ENCODE results near the gene INPP5A. TPM values are rescaled to one million over a fixed set of nuclear protein-coding genes. Genes with fewer than 3 reads are reported as not detected.

Gene INPP5A
- total RNA-seq, 1 experiment from 2014 or later = 22.6 TPM

DNA sequence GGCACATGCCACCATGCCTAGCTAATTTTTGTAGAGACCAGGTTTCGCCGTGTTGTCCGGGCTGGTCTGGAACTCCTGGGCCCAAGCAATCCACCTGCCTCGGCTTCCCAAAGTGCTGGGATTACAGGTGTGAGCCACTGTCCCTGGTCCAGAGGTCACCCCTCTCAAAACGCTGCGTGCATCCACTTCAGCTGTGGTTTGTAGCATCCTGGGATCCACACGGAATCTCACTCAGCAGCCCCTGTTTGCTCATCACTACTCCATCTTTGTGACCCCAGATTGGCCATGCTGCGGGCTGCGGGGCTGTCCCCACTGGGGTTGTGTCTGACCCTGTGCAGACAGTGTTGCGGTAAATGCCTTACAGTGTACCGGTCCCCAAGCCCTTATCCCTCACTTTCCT lies 3.5 kb downstream of the INPP5A start:
- Histone ChIP-seq H4K20me1 (ENCODE audit: low read length) (peaks cover 20% of the 10 kb centered on the region), H2AFZ (ENCODE audit: low read length) (no peak overlapping the region), H3K27me3 (ENCODE audit: low read length) (no peaks in the 10 kb centered on the region), H3K36me3 (ENCODE audit: low read depth, low read length) (no peaks in the 10 kb centered on the region), H3K4me3 (ENCODE audit: low read length) (peak overlapping the region; percentile 83; the same call in 1 of the 2 replicates), H3K9me2 (replicated peaks; ENCODE audit: low read length) (no peaks in the 10 kb centered on the region), H3K4me1 (ENCODE audit: insufficient read depth, low read length) (peaks cover 32% of the 10 kb centered on the region), H3K9ac (ENCODE audit: low read length) (no peak overlapping the region), H3K27ac (ENCODE audit: low read length) (no peak overlapping the region), H3F3A (ENCODE audit: low read length, unreplicated experiment) (no peaks in the 10 kb centered on the region), H3K9me3 (ENCODE audit: low read length) (no peaks in the 10 kb centered on the region), H3K4me2 (ENCODE audit: low read length) (peak overlapping the region; percentile 97; the same call in 1 of the 2 replicates), H3K79me2 (ENCODE audit: low read length) (peaks cover 85% of the 10 kb centered on the region)
- POLR2A ChIA-PET (ENCODE audit: unreplicated experiment) = no interaction called here
- TF ChIP-seq CTCF (conservative IDR thresholded peaks at IDR 0.05; ENCODE audit: low read depth, low read length) (no peak), EZH2phosphoT487 (IDR thresholded peaks at IDR 0.05; ENCODE audit: borderline replicate concordance, low read length) (no peak), EZH2 (IDR thresholded peaks at IDR 0.05; ENCODE audit: low read length, unreplicated experiment) (no peak)
- no TSS peak for BruUV-seq (replicated peaks)
- ATAC-seq (no peak), DNase-seq (no peak)
- intact Hi-C loops (cut with micrococcal nuclease) = no loop called here
- CTCF ChIA-PET = interaction anchor here (0.6 to 0.9 kb wide), 2 partner anchors 31 to 94 kb away, joined by 3 to 4 read pairs; no protein-coding TSS in a partner anchor

GRCh38 chr10:132541601-132542011 lies 4.0 kb downstream of the INPP5A start:
- Histone ChIP-seq H3K9me2 (replicated peaks; ENCODE audit: low read length) (no peaks in the 10 kb centered on the region), H3K79me2 (ENCODE audit: low read length) (peaks cover 85% of the 10 kb centered on the region), H3K27ac (ENCODE audit: low read length) (no peak overlapping the region), H2AFZ (ENCODE audit: low read length) (no peak overlapping the region), H4K20me1 (ENCODE audit: low read length) (peaks cover 20% of the 10 kb centered on the region), H3K4me2 (ENCODE audit: low read length) (no peak overlapping the region), H3K9me3 (ENCODE audit: low read length) (no peaks in the 10 kb centered on the region), H3K4me3 (ENCODE audit: low read length) (no peak overlapping the region), H3K4me1 (ENCODE audit: insufficient read depth, low read length) (peaks cover 28% of the 10 kb centered on the region), H3K27me3 (ENCODE audit: low read length) (no peaks in the 10 kb centered on the region), H3F3A (ENCODE audit: low read length, unreplicated experiment) (no peaks in the 10 kb centered on the region), H3K9ac (ENCODE audit: low read length) (no peak overlapping the region), H3K36me3 (ENCODE audit: low read depth, low read length) (no peaks in the 10 kb centered on the region)
- ChIA-PET POLR2A (ENCODE audit: unreplicated experiment) (no interaction called here), CTCF (no interaction called here)
- TF ChIP-seq CTCF (conservative IDR thresholded peaks at IDR 0.05; ENCODE audit: low read depth, low read length) = no peak
- TF ChIP-seq EZH2 (IDR thresholded peaks at IDR 0.05; ENCODE audit: low read length, unreplicated experiment) = no peak
- no peak for TF ChIP-seq EZH2phosphoT487 (IDR thresholded peaks at IDR 0.05; ENCODE audit: borderline replicate concordance, low read length)
- intact Hi-C loops (cut with micrococcal nuclease) = no loop called here
- ATAC-seq (no peak), DNase-seq (no peak)
- no TSS peak for BruUV-seq (replicated peaks)

- no peaks in the 10 kb centered on the region for H3K36me3 ChIP-seq (ENCODE audit: low read depth, low read length)
- H3F3A ChIP-seq (ENCODE audit: low read length, unreplicated experiment) = no peaks in the 10 kb centered on the region
- BruUV-seq (replicated peaks) = no TSS peak
- H3K79me2 ChIP-seq (ENCODE audit: low read length) = peaks cover 88% of the 10 kb centered on the region
- no peaks in the 10 kb centered on the region for H3K9me2 ChIP-seq (replicated peaks; ENCODE audit: low read length)
- no peak for DNase-seq
- no peak overlapping the region for H3K27ac ChIP-seq (ENCODE audit: low read length)
- H3K4me2 ChIP-seq (ENCODE audit: low read length) = no peak overlapping the region
- no peak overlapping the region for H2AFZ ChIP-seq (ENCODE audit: low read length)
- TF ChIP-seq CTCF (conservative IDR thresholded peaks at IDR 0.05; ENCODE audit: low read depth, low read length) (no peak), EZH2 (IDR thresholded peaks at IDR 0.05; ENCODE audit: low read length, unreplicated experiment) (no peak), EZH2phosphoT487 (IDR thresholded peaks at IDR 0.05; ENCODE audit: borderline replicate concordance, low read length) (no peak)
- H3K4me1 ChIP-seq (ENCODE audit: insufficient read depth, low read length) = peaks cover 28% of the 10 kb centered on the region
- no peaks in the 10 kb centered on the region for H3K9me3 ChIP-seq (ENCODE audit: low read length)
- H4K20me1 ChIP-seq (ENCODE audit: low read length) = peaks cover 20% of the 10 kb centered on the region
- ATAC-seq = no peak
- ChIA-PET POLR2A (ENCODE audit: unreplicated experiment) (no interaction called here), CTCF (no interaction called here)
- H3K9ac ChIP-seq (ENCODE audit: low read length) = no peak overlapping the region
- intact Hi-C loops (cut with micrococcal nuclease) = no loop called here
- H3K4me3 ChIP-seq (ENCODE audit: low read length) = no peak overlapping the region
- no peaks in the 10 kb centered on the region for H3K27me3 ChIP-seq (ENCODE audit: low read length)
Measured at GRCh38 chr10:132542086-132542775, 4.6 kb downstream of the INPP5A start.

Measured in PC-3 (cell line).